Lung (tissue), 12 donors: ENCODE data around the gene PACSIN3. TPM values are rescaled to one million over a fixed set of nuclear protein-coding genes. Genes with fewer than 3 reads are reported as not detected.

Source experiments
- ATAC-seq: fragments of 200-7000 bp; cut with Tn5 transposase; one replicate; pipeline ENCODE4 v1.9.1; 2020; ENCODE audit warnings: moderate number of reproducible peaks; ENCODE audit not compliant: insufficient read depth, low FRiP score
- DNase-seq, 3 donors: peaks; one replicate each; pipeline ENCODE4 v3.0.0-alpha.2; 2013 to 2017
- H3K27ac ChIP-seq, 2 donors: one replicate each; pipeline ENCODE4 v1.5.1; 2013; ENCODE audit warnings: mild to moderate bottlenecking in 2 of 2, moderate library complexity in 2 of 2, control low read depth in 1 of 2, inconsistent platforms in 1 of 2, low read depth in 1 of 2, low read length in 1 of 2
- H3K27me3 ChIP-seq, 3 donors: one replicate each; pipeline ENCODE4 v1.5.1; 2013; ENCODE audit warnings: low read length in 2 of 3; ENCODE audit not compliant: control insufficient read depth in 3 of 3, insufficient read depth in 3 of 3
- H3K36me3 ChIP-seq, 4 donors: one replicate each; pipeline ENCODE4 v1.5.1; 2013; ENCODE audit warnings: low read length in 4 of 4, mild to moderate bottlenecking in 1 of 4, moderate library complexity in 1 of 4; ENCODE audit not compliant: control insufficient read depth in 4 of 4, insufficient read depth in 4 of 4
- H3K4me1 ChIP-seq, 5 donors: one replicate each; pipeline ENCODE4 v1.5.1; 2013; ENCODE audit warnings: low read length in 5 of 5, mild to moderate bottlenecking in 2 of 5, moderate library complexity in 1 of 5; ENCODE audit not compliant: control insufficient read depth in 5 of 5, insufficient read depth in 5 of 5
- H3K4me3 ChIP-seq: one replicate; pipeline ENCODE4 v1.5.1; 2013; ENCODE audit warnings: mild to moderate bottlenecking, control low read depth, moderate library complexity
- H3K9ac ChIP-seq, 2 donors: one replicate each; pipeline ENCODE4 v1.5.1; 2013; ENCODE audit warnings: low read length in 2 of 2, control low read depth in 1 of 2; ENCODE audit not compliant: insufficient read depth in 1 of 2
- H3K9me3 ChIP-seq, 4 donors: one replicate each; pipeline ENCODE4 v1.5.1; 2013; ENCODE audit warnings: low read length in 3 of 4, mild to moderate bottlenecking in 1 of 4, moderate library complexity in 1 of 4; ENCODE audit not compliant: control insufficient read depth in 4 of 4, insufficient read depth in 3 of 4
- CTCF ChIP-seq: IDR thresholded peaks from 2 replicates; pipeline ENCODE4 v1.5.1; 2012; ENCODE audit warnings: mild to moderate bottlenecking; ENCODE audit errors: control extremely low read depth, extremely low read depth
- WGBS, 2 donors: extraction: QIAGEN DNeasy Blood & Tissue Kit; methylation state at CpG; one replicate each; pipeline ENCODE4 v1.1.7; 2013; 5-methylcytosine and 5-hydroxymethylcytosine counted together
- polyA plus RNA-seq, 2 donors: library from polyadenylated mRNA; stranded (reverse); fragments of 200-250 nt; gene quantifications; one replicate each; pipeline ENCODE4 v1.2.1, GENCODE V29; 2013
- total RNA-seq, 2 donors: library from RNA; depleted of rRNA in 1 of 2; stranded (reverse); fragments of >200 nt in 1 of 2; gene quantifications; one replicate each; pipeline ENCODE4 v1.2.1, GENCODE V29; 2014 to 2021
- donor health status: control.
- donor health status: control.
- donor health status: Bipolar disorder and iron deficiency.
- donor health status: healthy.
- donor health status: DM: yes; HTN: yes; CAD: no.

Gene PACSIN3
- total and polyA plus RNA-seq, 4 donors: 20.6 to 53.3 (median 36.3) TPM

DNA sequence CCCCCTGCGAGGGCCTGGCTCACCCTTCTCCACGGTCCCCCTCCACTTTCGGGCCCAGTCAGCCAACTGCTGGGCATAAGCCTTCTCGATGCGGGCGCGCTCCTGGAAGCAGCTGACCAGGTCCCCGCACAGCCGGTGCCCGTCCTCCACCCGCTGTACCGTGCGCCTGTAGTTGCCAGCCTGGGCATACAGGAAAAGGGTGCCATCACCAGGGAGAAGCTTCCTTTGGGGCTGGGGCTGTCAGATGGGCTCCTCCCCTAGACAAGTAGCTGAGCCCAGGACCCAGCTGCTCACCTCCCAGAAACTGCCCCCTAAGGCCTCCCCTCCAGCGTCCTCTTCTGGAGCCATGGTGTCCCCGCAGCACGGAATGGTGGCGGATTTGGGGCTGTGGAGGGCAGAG lies 3.9 kb downstream of the PACSIN3 start:
- Histone ChIP-seq H3K9ac (no peak overlapping the region), H3K27me3 (no peaks in the 10 kb centered on the region), H3K27ac (peak overlapping the region in 1 of 2 donors; percentile 98), H3K4me1 (peaks cover 0 to 26% (median 10%) of the 10 kb centered on the region in 5 donors), H3K36me3 (peaks cover 0 to 16% (median 6%) of the 10 kb centered on the region in 4 donors), H3K9me3 (no peaks in the 10 kb centered on the region), H3K4me3 (no peak overlapping the region)
- TF ChIP-seq CTCF: no peak
- WGBS, 2 donors: 96 to 98% methylated on average over 17 of the region's 17 CpGs
- ATAC-seq (no peak), DNase-seq (no peak)

DNA sequence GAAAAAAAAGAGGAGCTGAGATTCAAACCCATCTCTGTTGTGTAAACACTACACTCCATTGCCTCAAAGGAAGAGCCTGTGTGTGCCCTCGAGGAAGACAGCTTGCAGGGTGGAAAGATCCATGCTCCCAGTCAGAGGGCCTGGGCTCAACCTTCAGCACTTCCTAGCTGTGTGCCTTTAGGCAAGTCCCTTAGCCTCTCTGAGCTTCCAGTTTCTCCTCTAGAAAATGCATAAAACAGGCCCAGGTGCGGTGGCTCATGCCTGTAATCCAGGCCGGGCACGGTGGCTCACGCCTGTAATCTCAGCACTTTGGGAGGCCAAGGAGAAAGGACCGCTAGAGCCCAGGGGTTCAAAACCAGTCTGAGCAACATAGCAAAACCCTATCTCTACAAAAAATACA lies 5.0 kb downstream of the PACSIN3 start:
- DNase-seq (no peak), ATAC-seq (no peak)
- TF ChIP-seq CTCF: no peak
- Histone ChIP-seq H3K36me3 (peaks cover 0 to 16% (median 6%) of the 10 kb centered on the region in 4 donors), H3K4me3 (no peak overlapping the region), H3K4me1 (peaks cover 0 to 21% (median 9%) of the 10 kb centered on the region in 5 donors), H3K9me3 (no peaks in the 10 kb centered on the region), H3K27me3 (no peaks in the 10 kb centered on the region), H3K9ac (no peak overlapping the region), H3K27ac (no peak overlapping the region)
- 92 to 96% methylated on average over 6 of the region's 6 CpGs for WGBS, 2 donors

- Histone ChIP-seq H3K4me3 (no peak overlapping the region), H3K4me1 (peaks cover 0 to 31% (median 9%) of the 10 kb centered on the region in 5 donors), H3K36me3 (peaks cover 2 to 17% (median 7%) of the 10 kb centered on the region in 4 donors), H3K9ac (no peak overlapping the region), H3K9me3 (no peaks in the 10 kb centered on the region), H3K27ac (no peak overlapping the region), H3K27me3 (no peaks in the 10 kb centered on the region)
- no peak for TF ChIP-seq CTCF
- DNase-seq: no peak
- no peak for ATAC-seq
- WGBS, 2 donors: 95% methylated on average over 35 of the region's 35 CpGs
Measured at GRCh38 chr11:47180006-47180787, 6.0 kb downstream of the PACSIN3 start.

DNA sequence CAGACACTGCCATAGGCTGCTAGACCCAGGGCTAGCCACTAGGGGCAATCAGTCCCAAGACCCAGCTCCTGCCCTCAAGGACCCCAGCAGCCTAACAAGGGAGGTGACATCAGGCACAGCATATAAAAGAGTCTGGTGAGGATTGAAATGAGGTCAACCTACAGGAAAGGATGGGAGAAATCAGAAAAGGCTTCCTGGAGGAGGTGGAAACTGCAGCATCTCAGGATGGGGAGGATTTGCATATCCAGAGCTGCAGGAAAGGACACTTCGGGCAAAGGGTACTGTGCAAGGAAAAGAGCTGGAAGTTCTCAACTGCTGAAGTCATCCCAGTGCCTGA lies 6.6 kb downstream of the PACSIN3 start:
- Histone ChIP-seq H3K4me1 (peaks cover 0 to 30% (median 10%) of the 10 kb centered on the region in 5 donors), H3K36me3 (peaks cover 2 to 23% (median 13%) of the 10 kb centered on the region in 4 donors), H3K9ac (no peak overlapping the region), H3K9me3 (no peaks in the 10 kb centered on the region), H3K4me3 (no peak overlapping the region), H3K27ac (no peak overlapping the region), H3K27me3 (no peaks in the 10 kb centered on the region)
- DNase-seq: peak in 2 of 3 donors; percentile 35 to 42
- ATAC-seq: no peak
- TF ChIP-seq CTCF: peak; percentile 14
- WGBS, 2 donors: 93 to 97% methylated on average over 1 of the region's 1 CpG
